HG03135 (cell line): ENCODE data around the gene RAMP1.
"Not testable (repeated sequence)": the region's sequence is repeated elsewhere in the genome, so short reads cannot be mapped to it uniquely, and the experiment has no call there.

Experiments
- ATAC-seq: cut with Tn5 transposase; IDR thresholded peaks from one replicate; pipeline ENCODE4 v1.9.1; 2021; ENCODE audit warnings: mild to moderate bottlenecking, moderate library complexity; ENCODE audit not compliant: unreplicated experiment

RAMP1 gene

GRCh38 chr2:237863102-237863511, 3.7 kb downstream of the RAMP1 start:
- ATAC-seq, result no peak

GRCh38 chr2:237863689-237864443, 4.4 kb downstream of the RAMP1 start:
- ATAC-seq, result no peak

- ATAC-seq, result no peak
Observed at GRCh38 chr2:237864444-237864931, 5.1 kb downstream of the RAMP1 start.

GRCh38 chr2:237864940-237865622, 5.7 kb downstream of the RAMP1 start:
- no peak for ATAC-seq

GRCh38 chr2:237865623-237866041, 6.2 kb downstream of the RAMP1 start:
- no peak for ATAC-seq

GRCh38 chr2:237866101-237866621, 6.7 kb downstream of the RAMP1 start:
- ATAC-seq, result no peak

- ATAC-seq, result no peak
Observed at GRCh38 chr2:237867465-237867864, 8.0 kb downstream of the RAMP1 start.

- ATAC-seq, result not testable (repeated sequence)
Observed at GRCh38 chr2:237868074-237868473, 8.7 kb downstream of the RAMP1 start.

GRCh38 chr2:237868631-237869342, 9.4 kb downstream of the RAMP1 start:
- no peak for ATAC-seq

- ATAC-seq, result no peak
Observed at GRCh38 chr2:237869343-237870102, 10.1 kb downstream of the RAMP1 start.

GRCh38 chr2:237870126-237870525, 10.7 kb downstream of the RAMP1 start:
- no peak for ATAC-seq

GRCh38 chr2:237870754-237871651, 11.6 kb downstream of the RAMP1 start:
- no peak for ATAC-seq

GRCh38 chr2:237872178-237872887, 12.9 kb downstream of the RAMP1 start:
- ATAC-seq, result no peak

- ATAC-seq, result no peak
Observed at GRCh38 chr2:237873421-237873831, 14.0 kb downstream of the RAMP1 start.

- no peak for ATAC-seq
Observed at GRCh38 chr2:237873897-237874551, 14.6 kb downstream of the RAMP1 start.

- ATAC-seq, result no peak
Observed at GRCh38 chr2:237874585-237875161, 15.2 kb downstream of the RAMP1 start.

GRCh38 chr2:237875256-237876060, 16.0 kb downstream of the RAMP1 start:
- no peak for ATAC-seq
